ENCODE measurements around the gene KAT8. TPM values are rescaled to one million over a fixed set of nuclear protein-coding genes. Genes with fewer than 3 reads are reported as not detected.
A peak's percentile ranks its signal among the peaks of the same experiment; 100 is the strongest.

Gene KAT8
- total and polyA plus RNA-seq, 9 of the 15 experiments (the other 6 are each of a cell fraction or from before 2014, with no cell fraction given): 10.0 to 98.5 (median 76.4) TPM

DNA sequence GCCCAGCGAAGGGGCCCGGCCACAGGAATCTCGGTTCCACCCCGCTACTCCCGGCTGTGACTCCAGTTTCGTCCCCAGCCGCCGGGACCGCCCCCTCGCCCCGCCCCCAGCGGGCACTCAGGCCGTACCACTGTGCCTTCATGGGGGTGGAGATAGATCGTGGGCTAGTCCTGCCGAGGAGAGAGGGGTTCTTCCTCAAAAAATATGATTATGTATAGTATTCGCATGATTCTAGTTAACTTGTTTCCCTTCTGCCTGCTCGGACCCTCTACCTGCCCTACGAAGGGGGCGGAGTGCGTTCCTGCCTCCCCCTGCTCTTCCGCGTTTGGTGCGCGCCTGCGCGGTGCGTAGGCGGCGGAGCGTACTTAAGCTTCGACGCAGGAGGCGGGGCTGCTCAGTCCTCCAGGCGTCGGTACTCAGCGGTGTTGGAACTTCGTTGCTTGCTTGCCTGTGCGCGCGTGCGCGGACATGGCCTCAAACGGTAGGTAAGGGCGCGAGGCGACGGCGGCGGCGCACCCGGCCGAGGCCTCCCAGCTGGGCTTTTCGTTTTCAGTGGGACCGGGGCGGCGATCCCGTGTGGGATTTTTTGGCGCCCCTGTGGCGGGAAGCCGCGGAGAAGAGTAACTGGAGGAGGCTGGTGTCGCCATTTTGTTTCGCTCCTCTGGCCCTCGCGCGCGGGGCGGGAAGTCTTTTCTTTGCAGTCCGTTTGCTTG is 62.4 kb downstream of the KAT8 start, which contains the start of gene FUS (continued):
- TF ChIP-seq ZFPM2 (CRISPR knock-in tag; IDR thresholded peaks at IDR 0.05) (0 out of 2 replicates have a peak, but pooled peaks have one; percentile 77), STAG1 (CRISPR knock-in tag; IDR thresholded peaks at IDR 0.05; ENCODE audit: borderline replicate concordance) (no peak), MTF1 (CRISPR knock-in tag; IDR thresholded peaks at IDR 0.05; ENCODE audit: borderline replicate concordance) (no peak), RFX1 (IDR thresholded peaks at IDR 0.05) (no peak), PCBP2 (IDR thresholded peaks at IDR 0.05; ENCODE audit: low read depth, low read length, poor library complexity, severe bottlenecking) (peak; percentile 15), GABPB2 (CRISPR knock-in tag; conservative IDR thresholded peaks at IDR 0.05) (no peak), ZNF584 (CRISPR knock-in tag; IDR thresholded peaks at IDR 0.05; ENCODE audit: low read depth) (no peak), NUFIP1 (IDR thresholded peaks at IDR 0.05; ENCODE audit: partially characterized antibody) (peak; percentile 97), MTA1 (IDR thresholded peaks at IDR 0.05; ENCODE audit: borderline replicate concordance) (no peak), ZNF140 (CRISPR knock-in tag; IDR thresholded peaks at IDR 0.05) (no peak), ZKSCAN3 (CRISPR knock-in tag; IDR thresholded peaks at IDR 0.05) (no peak), TEAD2 (tag; IDR thresholded peaks at IDR 0.05) (no peak), EP300 (IDR thresholded peaks at IDR 0.05; ENCODE audit: low read length) (no peak), NR2C1 (IDR thresholded peaks at IDR 0.05) (no peak), NR2C1 (tag; IDR thresholded peaks at IDR 0.05) (no peak), ZNF57 (CRISPR knock-in tag; IDR thresholded peaks at IDR 0.05) (no peak), ZNF23 (CRISPR knock-in tag; IDR thresholded peaks at IDR 0.05) (no peak), CHD4 (IDR thresholded peaks at IDR 0.05; ENCODE audit: insufficient read depth, insufficient replicate concordance, low read depth, low read length, poor library complexity, severe bottlenecking) (no peak), EZH2 (IDR thresholded peaks at IDR 0.05; ENCODE audit: borderline replicate concordance, low read depth, low read length) (no peak), SUPT5H (IDR thresholded peaks at IDR 0.05) (peak; percentile 100), XRCC3 (IDR thresholded peaks at IDR 0.05) (no peak), CBFB (CRISPR knock-in tag; IDR thresholded peaks at IDR 0.05) (peak; percentile 71; the same call in 1 of the 2 replicates), EP400 (IDR thresholded peaks at IDR 0.05) (peak; percentile 96)
- TF ChIP-seq, protein P1, sequence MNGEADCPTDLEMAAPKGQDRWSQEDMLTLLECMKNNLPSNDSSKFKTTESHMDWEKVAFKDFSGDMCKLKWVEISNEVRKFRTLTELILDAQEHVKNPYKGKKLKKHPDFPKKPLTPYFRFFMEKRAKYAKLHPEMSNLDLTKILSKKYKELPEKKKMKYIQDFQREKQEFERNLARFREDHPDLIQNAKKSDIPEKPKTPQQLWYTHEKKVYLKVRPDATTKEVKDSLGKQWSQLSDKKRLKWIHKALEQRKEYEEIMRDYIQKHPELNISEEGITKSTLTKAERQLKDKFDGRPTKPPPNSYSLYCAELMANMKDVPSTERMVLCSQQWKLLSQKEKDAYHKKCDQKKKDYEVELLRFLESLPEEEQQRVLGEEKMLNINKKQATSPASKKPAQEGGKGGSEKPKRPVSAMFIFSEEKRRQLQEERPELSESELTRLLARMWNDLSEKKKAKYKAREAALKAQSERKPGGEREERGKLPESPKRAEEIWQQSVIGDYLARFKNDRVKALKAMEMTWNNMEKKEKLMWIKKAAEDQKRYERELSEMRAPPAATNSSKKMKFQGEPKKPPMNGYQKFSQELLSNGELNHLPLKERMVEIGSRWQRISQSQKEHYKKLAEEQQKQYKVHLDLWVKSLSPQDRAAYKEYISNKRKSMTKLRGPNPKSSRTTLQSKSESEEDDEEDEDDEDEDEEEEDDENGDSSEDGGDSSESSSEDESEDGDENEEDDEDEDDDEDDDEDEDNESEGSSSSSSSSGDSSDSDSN (IDR thresholded peaks at IDR 0.05; ENCODE audit: borderline replicate concordance in 1 of 2, low read depth in 2 of 2, low read length in 2 of 2): no peak
- TF ChIP-seq, protein P2, sequence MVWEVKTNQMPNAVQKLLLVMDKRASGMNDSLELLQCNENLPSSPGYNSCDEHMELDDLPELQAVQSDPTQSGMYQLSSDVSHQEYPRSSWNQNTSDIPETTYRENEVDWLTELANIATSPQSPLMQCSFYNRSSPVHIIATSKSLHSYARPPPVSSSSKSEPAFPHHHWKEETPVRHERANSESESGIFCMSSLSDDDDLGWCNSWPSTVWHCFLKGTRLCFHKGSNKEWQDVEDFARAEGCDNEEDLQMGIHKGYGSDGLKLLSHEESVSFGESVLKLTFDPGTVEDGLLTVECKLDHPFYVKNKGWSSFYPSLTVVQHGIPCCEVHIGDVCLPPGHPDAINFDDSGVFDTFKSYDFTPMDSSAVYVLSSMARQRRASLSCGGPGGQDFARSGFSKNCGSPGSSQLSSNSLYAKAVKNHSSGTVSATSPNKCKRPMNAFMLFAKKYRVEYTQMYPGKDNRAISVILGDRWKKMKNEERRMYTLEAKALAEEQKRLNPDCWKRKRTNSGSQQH (CRISPR knock-in tag; IDR thresholded peaks at IDR 0.05): no peak; the same call in none of the 2 replicates
- TF ChIP-seq, protein P3, sequence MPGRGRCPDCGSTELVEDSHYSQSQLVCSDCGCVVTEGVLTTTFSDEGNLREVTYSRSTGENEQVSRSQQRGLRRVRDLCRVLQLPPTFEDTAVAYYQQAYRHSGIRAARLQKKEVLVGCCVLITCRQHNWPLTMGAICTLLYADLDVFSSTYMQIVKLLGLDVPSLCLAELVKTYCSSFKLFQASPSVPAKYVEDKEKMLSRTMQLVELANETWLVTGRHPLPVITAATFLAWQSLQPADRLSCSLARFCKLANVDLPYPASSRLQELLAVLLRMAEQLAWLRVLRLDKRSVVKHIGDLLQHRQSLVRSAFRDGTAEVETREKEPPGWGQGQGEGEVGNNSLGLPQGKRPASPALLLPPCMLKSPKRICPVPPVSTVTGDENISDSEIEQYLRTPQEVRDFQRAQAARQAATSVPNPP (IDR thresholded peaks at IDR 0.05; ENCODE audit: borderline replicate concordance, insufficient read depth, insufficient read length): no peak
